IMR-90 (cell line): ENCODE data around the gene PRPF40B.

Experiments
- CEBPB ChIP-seq: IDR thresholded peaks from 2 replicates; pipeline ENCODE4 v1.6.1; 2012; ENCODE audit warnings: low read depth, low read length, improper control_type of control experiment
- CHD1 ChIP-seq: IDR thresholded peaks from 2 replicates; pipeline ENCODE4 v1.6.1; 2012; ENCODE audit warnings: low read depth, low read length, improper control_type of control experiment
- CTCF ChIP-seq: conservative IDR thresholded peaks from 2 replicates; pipeline ENCODE4 v1.5.1; 2012; ENCODE audit warnings: mild to moderate bottlenecking, low read depth, low read length, improper control_type of control experiment
- FOS ChIP-seq: fragments of 150-350 bp; IDR thresholded peaks from 2 replicates; pipeline ENCODE4 v1.6.1; 2016; ENCODE audit warnings: low read depth, low read length
- MAFK ChIP-seq: IDR thresholded peaks from 2 replicates; pipeline ENCODE4 v1.6.1; 2012; ENCODE audit warnings: low read depth, low read length, improper control_type of control experiment
- MAZ ChIP-seq: IDR thresholded peaks from 2 replicates; pipeline ENCODE4 v1.6.1; 2012; ENCODE audit warnings: low read depth, mild to moderate bottlenecking, low read length, improper control_type of control experiment, moderate library complexity, borderline replicate concordance
- MXI1 ChIP-seq: IDR thresholded peaks from 2 replicates; pipeline ENCODE4 v1.6.1; 2012; ENCODE audit warnings: low read depth, mild to moderate bottlenecking, low read length, moderate library complexity, borderline replicate concordance
- POLR2A ChIP-seq: IDR thresholded peaks from 2 replicates; pipeline ENCODE4 v1.6.1; 2012; ENCODE audit warnings: mild to moderate bottlenecking, low read depth, low read length
- RAD21 ChIP-seq: IDR thresholded peaks from 2 replicates; pipeline ENCODE4 v1.6.1; 2012; ENCODE audit warnings: low read length, improper control_type of control experiment
- RCOR1 ChIP-seq: IDR thresholded peaks from 2 replicates; pipeline ENCODE4 v1.6.1; 2012; ENCODE audit warnings: mild to moderate bottlenecking, low read length, improper control_type of control experiment; ENCODE audit not compliant: insufficient replicate concordance
- RFX5 ChIP-seq: IDR thresholded peaks from 2 replicates; pipeline ENCODE4 v1.8.0; 2012; ENCODE audit warnings: low read depth, mild to moderate bottlenecking, low read length, moderate library complexity
- USF2 ChIP-seq: fragments of 150-350 bp; IDR thresholded peaks from 2 replicates; pipeline ENCODE4 v1.6.1; 2017; ENCODE audit warnings: mild to moderate bottlenecking, antibody characterized with exemption, low read length, low read depth

- no peak for TF ChIP-seq RCOR1
- TF ChIP-seq POLR2A: no peak
- TF ChIP-seq CEBPB: no peak
- no peak for TF ChIP-seq CHD1
- TF ChIP-seq CTCF: no peak
- TF ChIP-seq RAD21: no peak
- no peak for TF ChIP-seq MAZ
- TF ChIP-seq MXI1: no peak
- no peak for TF ChIP-seq MAFK
- no peak for TF ChIP-seq FOS
- no peak for TF ChIP-seq RFX5
- no peak for TF ChIP-seq USF2
These were observed 24.8 kb upstream of the PRPF40B start for GRCh38 chr12:49598527-49598926.
